ENCODE measurements around the gene PARP6. TPM values are rescaled to one million over a fixed set of nuclear protein-coding genes. Genes with fewer than 3 reads are reported as not detected.

PARP6 gene
- total and polyA plus RNA-seq, 2 of the 8 experiments (the other 6 are each of a cell fraction or from before 2014, with no cell fraction given): 39.8 to 45.3 TPM

GRCh38 chr15:72271221-72271620, 1.1 kb downstream of the PARP6 start:
- POLR2A ChIA-PET (ENCODE audit: partially characterized antibody): interaction anchor here (0.7 to 1.0 kb wide), 2 partner anchors 41 to 44 kb away, joined by 3 to 4 read pairs; no protein-coding TSS in a partner anchor
- H4K91ac ChIP-seq (replicated peaks; ENCODE audit: insufficient read length, low read length): no peak overlapping the region
- WGBS, 2 experiments (ENCODE audit: extremely low coverage in 1 of 2, insufficient coverage in 1 of 2, insufficient read length in 1 of 2, insufficient replicate concordance in 2 of 2, low coverage in 1 of 2, low lambda C conversion rate in 2 of 2, missing lambda C conversion rate in 1 of 2): 90% methylated on average over 4 of the region's 4 CpGs; no CpG with 5 or more reads in 1 of the 2 experiments
- H3K18ac ChIP-seq (ENCODE audit: extremely low read depth, low read length): no peak overlapping the region
- no peaks in the 10 kb centered on the region for H3K9me3 ChIP-seq (ENCODE audit: insufficient read depth in 2 of 2, low read depth in 1 of 2, low read length in 1 of 2)
- H3K9ac ChIP-seq (replicated peaks in 1 of 4; ENCODE audit: extremely low read depth in 1 of 4, low read depth in 3 of 4, low read length in 3 of 4): peak overlapping the region in 1 of 4 experiments; percentile 9; a peak in 1 of 7 replicates
- H2AK5ac ChIP-seq (ENCODE audit: low read depth, low read length): no peak overlapping the region
- H3K4me3 ChIP-seq (ENCODE audit: extremely low read depth in 1 of 4, insufficient read depth in 2 of 4, low read depth in 3 of 4, low read length in 4 of 4): peak overlapping the region in 1 of 4 experiments; percentile 86; a peak in 2 of 8 replicates
- H4K5ac ChIP-seq (ENCODE audit: insufficient read length, low read depth, low read length): no peak overlapping the region
- no peak overlapping the region for H2BK20ac ChIP-seq (ENCODE audit: low read length)
- no peaks in the 10 kb centered on the region for H3K27me3 ChIP-seq (replicated peaks in 1 of 4; ENCODE audit: control insufficient read depth in 3 of 4, extremely low read depth in 1 of 4, insufficient read depth in 3 of 4, low read length in 3 of 4)
- TF ChIP-seq BRCA1 (IDR thresholded peaks at IDR 0.05; ENCODE audit: low read depth, low read length) (no peak), RBBP5 (IDR thresholded peaks at IDR 0.05; ENCODE audit: borderline replicate concordance, low read depth, low read length) (no peak), SIX5 (IDR thresholded peaks at IDR 0.05; ENCODE audit: low read depth, low read length) (no peak), E2F6 (IDR thresholded peaks at IDR 0.05) (no peak), TEAD4 (IDR thresholded peaks at IDR 0.05; ENCODE audit: low read depth, low read length) (no peak), POU5F1 (IDR thresholded peaks at IDR 0.05; ENCODE audit: low read depth, low read length) (no peak), SRF (IDR thresholded peaks at IDR 0.05; ENCODE audit: low read depth, low read length) (no peak), BCL11A (IDR thresholded peaks at IDR 0.05; ENCODE audit: low read depth in 2 of 2, low read length in 2 of 2) (no peak)
- TF ChIP-seq, protein P1, sequence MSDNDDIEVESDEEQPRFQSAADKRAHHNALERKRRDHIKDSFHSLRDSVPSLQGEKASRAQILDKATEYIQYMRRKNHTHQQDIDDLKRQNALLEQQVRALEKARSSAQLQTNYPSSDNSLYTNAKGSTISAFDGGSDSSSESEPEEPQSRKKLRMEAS (IDR thresholded peaks at IDR 0.05): no peak
- TF ChIP-seq, protein P2, sequence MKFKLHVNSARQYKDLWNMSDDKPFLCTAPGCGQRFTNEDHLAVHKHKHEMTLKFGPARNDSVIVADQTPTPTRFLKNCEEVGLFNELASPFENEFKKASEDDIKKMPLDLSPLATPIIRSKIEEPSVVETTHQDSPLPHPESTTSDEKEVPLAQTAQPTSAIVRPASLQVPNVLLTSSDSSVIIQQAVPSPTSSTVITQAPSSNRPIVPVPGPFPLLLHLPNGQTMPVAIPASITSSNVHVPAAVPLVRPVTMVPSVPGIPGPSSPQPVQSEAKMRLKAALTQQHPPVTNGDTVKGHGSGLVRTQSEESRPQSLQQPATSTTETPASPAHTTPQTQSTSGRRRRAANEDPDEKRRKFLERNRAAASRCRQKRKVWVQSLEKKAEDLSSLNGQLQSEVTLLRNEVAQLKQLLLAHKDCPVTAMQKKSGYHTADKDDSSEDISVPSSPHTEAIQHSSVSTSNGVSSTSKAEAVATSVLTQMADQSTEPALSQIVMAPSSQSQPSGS (IDR thresholded peaks at IDR 0.05; ENCODE audit: low read length): no peak
- DNase-seq (ENCODE audit: low read depth in 1 of 2, low spot score in 2 of 2) (no peak), FAIRE-seq (no peak)
- no peak overlapping the region for H2BK15ac ChIP-seq (ENCODE audit: low read length)
- no peak overlapping the region for H2BK120ac ChIP-seq (replicated peaks; ENCODE audit: low read depth, low read length)
- H3K36me3 ChIP-seq (ENCODE audit: control insufficient read depth in 2 of 4, insufficient read depth in 4 of 4, low read length in 3 of 4): peaks cover 6 to 16% (median 13%) of the 10 kb centered on the region in 4 experiments; a peak in 7 of 8 replicates
- H3K56ac ChIP-seq (replicated peaks; ENCODE audit: insufficient read length, low read depth, low read length): no peak overlapping the region
- H4K8ac ChIP-seq (ENCODE audit: extremely low read depth, insufficient read depth, low read length): no peak overlapping the region
- no peak overlapping the region for H3K23ac ChIP-seq (ENCODE audit: insufficient read length)
- no peaks in the 10 kb centered on the region for H3K79me1 ChIP-seq (ENCODE audit: low read depth, low read length)
- H4K20me1 ChIP-seq (replicated peaks in 1 of 2; ENCODE audit: control insufficient read depth in 1 of 2, insufficient read depth in 2 of 2, low read length in 2 of 2): no peaks in the 10 kb centered on the region
- peaks cover 0 to 11% of the 10 kb centered on the region in 2 experiments; a peak in 1 of 4 replicates for H3K79me2 ChIP-seq (ENCODE audit: control insufficient read depth in 1 of 2, insufficient read depth in 2 of 2, low read length in 2 of 2)
- no peak overlapping the region for H2BK5ac ChIP-seq (ENCODE audit: low read depth, low read length)
- no peak overlapping the region for H2AFZ ChIP-seq (ENCODE audit: low read length)
- CTCF ChIA-PET (ENCODE audit: partially characterized antibody): interaction anchor here (0.6 to 1.2 kb wide), 3 partner anchors 9 to 16 kb away, joined by 3 read pairs; no protein-coding TSS in a partner anchor
- H3K14ac ChIP-seq (ENCODE audit: insufficient read length): no peak overlapping the region
- no peak overlapping the region for H3K27ac ChIP-seq (ENCODE audit: low read depth, low read length)
- H3K4me1 ChIP-seq (replicated peaks in 1 of 4; ENCODE audit: control insufficient read depth in 3 of 4, insufficient read depth in 4 of 4, low read length in 3 of 4): peaks cover 0 to 5% (median 3%) of the 10 kb centered on the region in 4 experiments; a peak in 4 of 7 replicates
- no peak overlapping the region for H2BK12ac ChIP-seq (ENCODE audit: low read depth, low read length)
- H3K4ac ChIP-seq (replicated peaks; ENCODE audit: insufficient read length, low read depth, low read length): no peak overlapping the region
- peak overlapping the region; percentile 57 to 73; a peak in 2 of 4 replicates for H3K4me2 ChIP-seq (ENCODE audit: insufficient read depth in 1 of 2, low read depth in 2 of 2, low read length in 2 of 2)
- H3K23me2 ChIP-seq (ENCODE audit: low read depth, low read length): peaks cover 4% of the 10 kb centered on the region

All from H1 (cell line).